Small intestine (tissue), 16 donors: ENCODE data around the gene C3orf33. TPM values are rescaled to one million over a fixed set of nuclear protein-coding genes. Genes with fewer than 3 reads are reported as not detected.
"Not testable (repeated sequence)": the region's sequence is repeated elsewhere in the genome, so short reads cannot be mapped to it uniquely, and the experiment has no call there.

Experiments
- DNase-seq, 2 donors: peaks; one replicate each; pipeline versions ENCODE4 v3.0.0 to v3.0.0-alpha.2; 2013
- FAIRE-seq: peaks from 2 replicates; lab custom pipeline; 2012; peaks lifted over from hg19 to GRCh38; lab: Jason Lieb, UNC
- H3K27ac ChIP-seq, 3 donors: one replicate each; pipeline ENCODE4 v1.5.1; 2013; ENCODE audit warnings: low read length in 2 of 3, mild to moderate bottlenecking in 2 of 3, control low read depth in 1 of 3, inconsistent platforms in 1 of 3, low read depth in 1 of 3, moderate library complexity in 1 of 3
- H3K27me3 ChIP-seq, 3 donors: one replicate each; pipeline ENCODE4 v1.6.1; 2013; ENCODE audit warnings: low read length in 3 of 3, inconsistent platforms in 1 of 3; ENCODE audit not compliant: control insufficient read depth in 3 of 3, insufficient read depth in 3 of 3
- H3K36me3 ChIP-seq, 3 donors: one replicate each; pipeline ENCODE4 v1.6.1; 2013; ENCODE audit warnings: low read length in 3 of 3, inconsistent platforms in 1 of 3, low read depth in 1 of 3, mild to moderate bottlenecking in 1 of 3, moderate library complexity in 1 of 3; ENCODE audit not compliant: control insufficient read depth in 3 of 3, insufficient read depth in 2 of 3
- H3K4me1 ChIP-seq, 3 donors: one replicate each; pipeline ENCODE4 v1.6.1; 2013; ENCODE audit warnings: low read length in 2 of 3, inconsistent platforms in 1 of 3, low read depth in 1 of 3, mild to moderate bottlenecking in 1 of 3, moderate library complexity in 1 of 3; ENCODE audit not compliant: control insufficient read depth in 3 of 3, insufficient read depth in 2 of 3
- H3K4me3 ChIP-seq, 3 donors: one replicate each; pipeline ENCODE4 v1.5.1; 2013; ENCODE audit warnings: low read length in 3 of 3, control low read depth in 1 of 3, inconsistent platforms in 1 of 3, low read depth in 1 of 3, mild to moderate bottlenecking in 1 of 3, moderate library complexity in 1 of 3
- H3K9me3 ChIP-seq, 2 donors: one replicate each; pipeline ENCODE4 v1.6.1; 2013; ENCODE audit warnings: low read depth in 1 of 2, low read length in 1 of 2; ENCODE audit not compliant: control insufficient read depth in 2 of 2, insufficient read depth in 1 of 2
- WGBS, 3 donors: extraction: QIAGEN DNeasy Blood & Tissue Kit; methylation state at CpG; one replicate each; pipeline ENCODE4 v1.1.7; 2013; 5-methylcytosine and 5-hydroxymethylcytosine counted together
- long read RNA-seq, 10 donors: transcript quantifications; one replicate each; lab custom pipeline, GENCODE V29; 2026
- polyA plus RNA-seq, 4 donors: library from polyadenylated mRNA; stranded (reverse) in 3 of 4; unstranded in 1 of 4; fragments of 200-250 nt in 3 of 4; fragments of 120-200 nt in 1 of 4; gene quantifications; one replicate each; pipeline versions ENCODE4 v1.2.1 to v1.2.3, GENCODE V29; 2013
- donor health status: healthy with polysubstance abuse.
- donor health status: control.
- donor health status: control.
- donor health status: Bipolar disorder and iron deficiency.
- donor health status: healthy.

Gene C3orf33
- polyA plus RNA-seq: 10 to 100 TPM in 1 of 4 donors, 1 to 10 TPM in 2, under 1 TPM in 1; 0.89 to 10.3 (median 2.2) TPM
- long read RNA-seq, donor 1: 0 reads
- long read RNA-seq, donor 2, partial matches to known transcripts: 0 of 2 reads
- long read RNA-seq, donor 2, other reads (novel, unspliced or antisense): 0 of 2 reads
- long read RNA-seq, donor 3, partial matches to known transcripts: 0 of 3 reads
- long read RNA-seq, donor 3, other reads (novel, unspliced or antisense): 0 of 3 reads
- long read RNA-seq, donor 4: 0 reads
- long read RNA-seq, donor 5, partial matches to known transcripts: 0 of 1 reads
- long read RNA-seq, donor 5, other reads (novel, unspliced or antisense): 0 of 1 reads
- long read RNA-seq, donor 6, transcript C3orf33-201 (5 exons, 1,884 nt): major isoform, 6 of 6 reads
- long read RNA-seq, donor 6, partial matches to known transcripts: 0 of 6 reads
- long read RNA-seq, donor 6, other reads (novel, unspliced or antisense): 0 of 6 reads
- long read RNA-seq, donor 7: 0 reads
- long read RNA-seq, donor 8: 0 reads
- long read RNA-seq, donor 9: 0 reads
- long read RNA-seq, donor 10, partial matches to known transcripts: 0 of 2 reads
- long read RNA-seq, donor 10, other reads (novel, unspliced or antisense): 0 of 2 reads

GRCh38 chr3:155805802-155806618 lies at the start of gene C3orf33:
C3orf33 (minus strand) TSS chr3:155806278; CDS start chr3:155806252, 26 bp downstream.
- peak within 1 kb of the TSS; percentile 44 to 76 (median 75) for H3K27ac ChIP-seq
- FAIRE-seq (no peak), DNase-seq (peak; percentile 76 to 93)
- peaks cover 0 to 7% (median 0%) of the 10 kb centered on the region in 3 donors for H3K36me3 ChIP-seq
- no peaks in the 10 kb centered on the region for H3K27me3 ChIP-seq
- H3K4me3 ChIP-seq: peak within 1 kb of the TSS; percentile 78 to 90 (median 82)
- WGBS, 3 donors: 0 to 2% (median 1%) methylated on average over 50 to 61 of the region's 61 CpGs
- no peaks in the 10 kb centered on the region for H3K9me3 ChIP-seq
- peaks cover 0 to 10% (median 0%) of the 10 kb centered on the region in 3 donors for H3K4me1 ChIP-seq

GRCh38 chr3:155854141-155854940 lies 48.3 kb upstream of the C3orf33 start, which contains the start of gene SLC33A1:
SLC33A1 (minus strand) TSS chr3:155854427; CDS start chr3:155853997, 430 bp downstream.
- 0 to 1% (median 0%) methylated on average over 50 of the region's 50 CpGs for WGBS, 3 donors

GRCh38 chr3:155853214-155854140 lies 47.4 kb upstream of the C3orf33 start:
- no peaks in the 10 kb centered on the region for H3K9me3 ChIP-seq
- peak in 1 of 2 donors; percentile 18 for DNase-seq
- no peaks in the 10 kb centered on the region for H3K27me3 ChIP-seq
- peaks cover 0 to 9% (median 0%) of the 10 kb centered on the region in 3 donors for H3K36me3 ChIP-seq
- peak overlapping the region; percentile 81 to 94 (median 82) for H3K4me3 ChIP-seq
- no peak for FAIRE-seq
- peaks cover 2 to 15% (median 13%) of the 10 kb centered on the region in 3 donors for H3K4me1 ChIP-seq
- WGBS, 3 donors: 0 to 1% (median 1%) methylated on average over 45 of the region's 45 CpGs
- peak overlapping the region; percentile 88 to 96 (median 89) for H3K27ac ChIP-seq

More at GRCh38 chr3:155854141-155854940, 48.3 kb upstream of the C3orf33 start, which contains the start of gene SLC33A1:
- no peaks in the 10 kb centered on the region for H3K27me3 ChIP-seq
- H3K9me3 ChIP-seq: no peaks in the 10 kb centered on the region
- peaks cover 2 to 13% (median 12%) of the 10 kb centered on the region in 3 donors for H3K4me1 ChIP-seq
- FAIRE-seq (no peak), DNase-seq (peak; percentile 100)
- peak within 1 kb of the TSS; percentile 81 to 94 (median 82) for H3K4me3 ChIP-seq
- peak within 1 kb of the TSS; percentile 93 to 99 (median 94) for H3K27ac ChIP-seq
- peaks cover 0 to 6% (median 0%) of the 10 kb centered on the region in 3 donors for H3K36me3 ChIP-seq

GRCh38 chr3:155852341-155852740 lies 46.3 kb upstream of the C3orf33 start:
- FAIRE-seq: no peak
- peaks cover 2 to 15% (median 13%) of the 10 kb centered on the region in 3 donors for H3K4me1 ChIP-seq
- H3K27me3 ChIP-seq: no peaks in the 10 kb centered on the region
- no peak overlapping the region for H3K27ac ChIP-seq
- 2 to 23% (median 7%) methylated on average over 2 of the region's 2 CpGs for WGBS, 3 donors
- peak in 1 of 2 donors; percentile 7 for DNase-seq
- H3K4me3 ChIP-seq: peak overlapping the region in 2 of 3 donors; percentile 81 to 94
- H3K9me3 ChIP-seq: no peaks in the 10 kb centered on the region
- H3K36me3 ChIP-seq: peaks cover 0 to 9% (median 0%) of the 10 kb centered on the region in 3 donors

GRCh38 chr3:155849404-155849803 lies 43.3 kb upstream of the C3orf33 start:
- not testable (repeated sequence) for FAIRE-seq, H3K4me3 ChIP-seq, H3K27ac ChIP-seq, H3K27me3 ChIP-seq, H3K9me3 ChIP-seq
- peaks cover 0 to 15% (median 0%) of the 10 kb centered on the region in 3 donors for H3K36me3 ChIP-seq
- 34 to 67% (median 54%) methylated on average over 3 of the region's 3 CpGs for WGBS, 3 donors
- peak; percentile 32 to 38 for DNase-seq
- H3K4me1 ChIP-seq: peaks cover 2 to 15% (median 13%) of the 10 kb centered on the region in 3 donors

GRCh38 chr3:155847993-155848392 lies 41.9 kb upstream of the C3orf33 start:
- no peak for FAIRE-seq
- DNase-seq: no peak
- Histone ChIP-seq H3K36me3 (peaks cover 0 to 15% (median 0%) of the 10 kb centered on the region in 3 donors), H3K4me1 (peaks cover 2 to 15% (median 13%) of the 10 kb centered on the region in 3 donors), H3K4me3 (no peak overlapping the region), H3K27me3 (no peaks in the 10 kb centered on the region), H3K27ac (no peak overlapping the region), H3K9me3 (no peaks in the 10 kb centered on the region)
- WGBS, 3 donors: 80 to 95% (median 94%) methylated on average over 3 of the region's 3 CpGs

- WGBS, 3 donors: 82 to 92% (median 89%) methylated on average over 3 of the region's 3 CpGs
- FAIRE-seq: no peak
These were observed 40.0 kb upstream of the C3orf33 start for GRCh38 chr3:155846119-155846518.

More at GRCh38 chr3:155846119-155846518, 40.0 kb upstream of the C3orf33 start:
- Histone ChIP-seq H3K9me3 (no peaks in the 10 kb centered on the region), H3K4me1 (peaks cover 0 to 5% (median 2%) of the 10 kb centered on the region in 3 donors), H3K27ac (no peak overlapping the region), H3K4me3 (no peak overlapping the region), H3K36me3 (peaks cover 0 to 19% (median 0%) of the 10 kb centered on the region in 3 donors), H3K27me3 (no peaks in the 10 kb centered on the region)
- no peak for DNase-seq
